GM19452 (cell line): ENCODE results near the gene FBXO34.
"Not testable (repeated sequence)": the region's sequence is repeated elsewhere in the genome, so short reads cannot be mapped to it uniquely, and the experiment has no call there.

Experiments
- ATAC-seq: cut with Tn5 transposase; IDR thresholded peaks from one replicate; pipeline ENCODE4 v1.9.1; 2021; ENCODE audit not compliant: unreplicated experiment

Gene FBXO34

DNA sequence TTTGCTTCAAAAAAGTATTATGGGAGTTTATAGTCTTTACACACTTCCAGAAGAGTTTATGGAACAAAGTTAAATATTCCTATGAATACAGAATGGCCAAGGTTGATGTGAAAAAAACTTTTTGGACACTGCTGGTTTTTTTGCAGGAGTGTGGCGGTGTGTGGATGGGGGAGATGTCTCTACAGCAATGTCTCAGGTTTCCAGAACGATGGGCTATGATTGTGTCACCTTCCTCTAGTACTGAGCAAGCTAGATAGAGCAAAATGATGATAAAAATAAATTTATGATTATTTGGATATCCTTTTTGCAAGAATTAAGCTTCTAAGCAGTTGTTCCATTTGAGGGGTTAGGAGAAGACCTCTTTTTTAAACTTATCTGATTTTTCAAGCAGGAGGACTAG is 37.9 kb downstream of the FBXO34 start:
- ATAC-seq: no peak

DNA sequence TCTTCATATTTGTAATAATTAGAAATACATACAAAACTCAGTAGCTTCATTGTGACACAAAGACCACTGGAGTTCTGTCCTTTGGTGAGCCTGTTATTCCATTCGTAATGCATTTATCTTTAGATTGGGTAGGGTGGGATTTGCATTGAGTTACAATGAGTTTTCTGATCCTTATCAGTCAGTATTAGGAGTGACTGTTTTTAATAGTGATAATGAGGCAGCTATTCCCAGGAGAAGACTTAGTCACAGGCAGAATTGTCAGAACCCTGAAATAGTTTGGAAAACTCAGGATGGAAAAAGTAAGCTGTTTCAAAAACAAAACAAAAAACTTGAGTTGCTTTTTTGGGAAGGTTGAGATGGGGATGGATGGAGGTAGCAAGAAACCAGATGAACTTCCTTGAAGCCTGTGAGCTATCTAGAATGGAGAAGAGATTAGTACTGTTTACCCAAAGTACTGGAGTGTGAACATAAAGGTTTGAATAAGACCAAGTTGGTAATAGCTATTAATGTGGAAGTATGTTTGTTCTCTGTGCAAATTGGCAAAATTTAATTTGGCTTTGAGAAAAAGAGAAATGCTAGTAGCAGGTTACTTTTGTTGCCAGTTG is 38.6 kb downstream of the FBXO34 start:
- ATAC-seq: no peak

DNA sequence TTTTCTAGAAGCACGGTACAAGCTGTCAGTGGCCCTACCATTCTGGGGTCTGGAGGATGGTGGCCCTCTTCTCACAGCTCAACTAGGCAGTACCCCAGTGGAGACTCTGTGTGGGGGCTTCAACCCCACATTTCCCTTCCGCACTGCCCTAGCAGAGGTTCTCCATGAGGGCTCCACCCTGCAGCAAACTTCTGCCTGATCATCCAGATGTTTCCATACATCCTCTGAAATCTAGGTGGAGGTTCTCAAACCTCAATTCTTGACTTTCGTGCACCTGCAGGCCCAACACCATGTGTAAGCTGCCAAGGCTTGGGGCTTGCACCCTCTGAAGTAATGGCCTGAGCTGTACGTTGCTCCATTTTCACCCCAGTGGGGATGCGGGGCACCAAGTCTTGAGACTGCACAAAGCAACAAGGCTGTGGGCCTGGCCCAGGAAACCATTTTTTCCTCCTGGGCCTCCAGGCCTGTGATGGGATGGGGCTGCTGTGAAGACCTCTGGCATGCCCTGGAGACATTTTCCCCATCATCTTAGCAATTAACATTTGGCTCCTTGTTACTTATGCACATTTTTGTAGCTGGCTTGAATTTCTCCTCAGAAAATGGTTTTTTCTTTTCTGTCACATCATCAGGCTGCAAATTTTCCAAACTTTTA is 41.3 kb downstream of the FBXO34 start:
- ATAC-seq: not testable (repeated sequence)

- no peak for ATAC-seq
Observed at GRCh38 chr14:55313480-55313879, 42.3 kb downstream of the FBXO34 start.

DNA sequence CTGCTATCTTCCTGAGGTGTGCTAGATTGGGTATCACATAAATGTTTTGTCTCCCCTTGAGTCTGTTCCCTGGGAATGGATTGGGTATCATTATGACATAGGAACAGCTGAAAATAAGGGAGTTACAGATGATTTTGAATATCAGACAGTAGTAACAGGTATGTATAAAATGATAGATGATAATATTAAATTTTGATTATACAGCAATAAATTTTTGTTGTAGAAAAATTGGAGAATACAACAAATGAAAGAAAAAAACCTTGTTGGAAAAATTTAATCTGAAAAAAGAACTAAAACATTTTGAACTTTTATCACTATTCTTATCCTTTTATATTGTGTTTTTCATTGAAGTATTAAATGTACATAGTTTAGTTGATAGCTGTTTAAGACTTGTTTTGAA is 43.2 kb downstream of the FBXO34 start:
- no peak for ATAC-seq

DNA sequence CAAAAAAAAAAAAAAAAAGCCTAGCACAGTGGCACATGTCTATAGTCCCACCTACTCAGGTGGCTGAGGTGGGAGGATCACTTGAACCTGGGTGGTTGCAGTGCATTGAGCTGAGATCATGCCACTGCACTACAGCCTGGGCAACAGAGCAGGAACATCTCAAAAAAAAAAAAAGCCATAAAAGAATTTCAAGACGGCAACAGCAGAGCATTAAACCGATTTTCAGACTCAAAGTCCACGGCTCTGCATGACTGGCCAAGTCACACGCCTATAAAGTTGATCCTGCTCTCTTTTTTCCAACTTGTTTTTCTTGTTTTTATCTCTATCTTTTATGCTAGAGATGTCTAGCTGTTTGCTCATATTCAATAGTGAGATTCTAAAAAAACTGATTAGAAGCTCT is 45.3 kb downstream of the FBXO34 start:
- no peak for ATAC-seq

- ATAC-seq: no peak
Observed at GRCh38 chr14:55317542-55318306, 46.5 kb downstream of the FBXO34 start.

DNA sequence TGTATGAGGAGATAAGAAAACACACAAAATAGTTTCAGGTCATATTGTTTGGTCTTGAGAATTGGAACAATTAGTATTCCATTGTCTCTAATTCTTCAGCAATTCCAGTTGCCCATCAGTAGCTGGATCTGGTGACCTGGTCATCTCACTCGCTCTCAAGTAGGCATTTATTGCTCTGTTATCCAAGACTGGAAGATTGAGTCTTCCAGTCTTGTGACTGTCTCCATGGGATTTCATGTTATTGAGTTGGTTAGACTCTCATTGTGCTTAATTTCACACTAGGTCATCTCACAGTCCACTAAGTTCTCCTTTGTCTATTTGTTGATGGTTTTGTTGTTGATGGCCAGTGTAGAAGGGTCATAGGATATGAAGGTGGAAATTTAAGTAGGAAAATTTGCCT is 47.5 kb downstream of the FBXO34 start:
- ATAC-seq: no peak

DNA sequence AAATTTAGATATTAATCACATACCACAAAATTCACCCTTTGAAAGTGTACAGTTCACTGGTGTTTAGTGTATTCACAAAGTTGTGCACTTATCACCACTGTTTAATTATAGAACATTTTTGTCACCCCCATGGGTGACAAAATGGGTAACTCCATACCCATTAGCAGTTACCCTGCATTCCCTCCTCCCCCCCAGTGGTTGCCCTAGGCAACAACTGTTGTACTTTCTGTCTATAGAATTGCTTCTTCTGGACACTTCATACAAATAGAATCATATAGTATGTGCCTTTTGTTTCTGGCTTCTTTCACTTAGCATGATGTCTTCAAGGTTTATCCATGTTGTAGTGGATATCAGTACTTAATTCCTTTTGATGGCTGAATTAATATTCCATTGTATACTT is 52.7 kb downstream of the FBXO34 start:
- ATAC-seq: no peak

GRCh38 chr14:55324812-55325211 is 53.6 kb downstream of the FBXO34 start:
- ATAC-seq: no peak

DNA sequence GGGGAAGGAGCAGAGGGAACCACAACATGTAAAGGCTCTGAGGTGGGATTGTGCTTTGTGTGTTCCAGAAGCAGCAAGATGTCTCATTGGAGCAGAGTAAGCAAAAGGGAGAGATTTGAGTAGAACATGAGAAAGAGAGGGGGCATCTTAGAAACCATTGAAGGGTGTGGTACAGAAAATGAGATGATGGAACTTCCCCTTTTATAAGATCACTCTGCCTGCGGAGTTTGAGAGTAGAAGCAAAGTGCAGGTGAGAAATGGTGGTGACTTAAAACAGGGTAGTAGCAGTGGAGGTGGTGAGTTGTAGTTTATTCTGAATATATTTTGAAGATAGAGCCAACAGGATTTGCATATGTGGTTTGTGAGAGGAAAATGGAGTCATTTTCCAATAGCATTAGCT is 56.0 kb downstream of the FBXO34 start:
- ATAC-seq: peak; percentile 70

- ATAC-seq: no peak
Observed at GRCh38 chr14:55328317-55328716, 57.1 kb downstream of the FBXO34 start.

DNA sequence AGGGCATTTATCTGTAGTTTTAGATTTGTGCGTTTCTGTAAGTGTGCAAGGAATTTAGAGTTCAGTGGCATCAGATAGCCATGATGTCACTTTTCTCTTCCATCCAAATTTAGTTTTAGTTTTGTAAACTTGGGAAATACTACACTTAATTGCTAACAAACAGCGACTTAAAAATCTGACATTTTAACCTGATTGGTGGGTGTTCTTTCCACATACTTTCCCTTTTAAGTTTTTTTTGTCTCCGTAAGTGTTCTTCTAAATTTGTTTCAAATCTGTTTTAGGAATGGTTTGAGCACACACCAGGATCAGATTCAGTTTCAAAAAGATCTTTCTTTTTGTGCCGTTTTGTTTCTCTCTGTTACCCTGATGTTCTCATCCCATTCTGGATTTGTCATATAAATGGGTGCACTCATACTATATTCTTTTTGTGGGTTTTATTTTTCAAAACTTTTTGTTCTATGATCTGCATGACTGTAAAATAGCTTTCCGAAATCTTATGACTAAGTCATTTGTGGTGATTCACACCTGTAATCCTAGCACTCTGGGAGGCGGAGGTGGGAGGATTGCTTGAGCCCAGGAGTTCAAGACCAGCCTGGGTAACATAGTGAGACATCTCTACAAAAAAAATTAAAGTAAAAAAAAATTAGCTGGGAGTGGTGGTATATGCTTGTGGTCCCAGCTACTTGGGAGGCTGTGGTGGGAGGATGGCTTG is 58.9 kb downstream of the FBXO34 start:
- no peak for ATAC-seq

DNA sequence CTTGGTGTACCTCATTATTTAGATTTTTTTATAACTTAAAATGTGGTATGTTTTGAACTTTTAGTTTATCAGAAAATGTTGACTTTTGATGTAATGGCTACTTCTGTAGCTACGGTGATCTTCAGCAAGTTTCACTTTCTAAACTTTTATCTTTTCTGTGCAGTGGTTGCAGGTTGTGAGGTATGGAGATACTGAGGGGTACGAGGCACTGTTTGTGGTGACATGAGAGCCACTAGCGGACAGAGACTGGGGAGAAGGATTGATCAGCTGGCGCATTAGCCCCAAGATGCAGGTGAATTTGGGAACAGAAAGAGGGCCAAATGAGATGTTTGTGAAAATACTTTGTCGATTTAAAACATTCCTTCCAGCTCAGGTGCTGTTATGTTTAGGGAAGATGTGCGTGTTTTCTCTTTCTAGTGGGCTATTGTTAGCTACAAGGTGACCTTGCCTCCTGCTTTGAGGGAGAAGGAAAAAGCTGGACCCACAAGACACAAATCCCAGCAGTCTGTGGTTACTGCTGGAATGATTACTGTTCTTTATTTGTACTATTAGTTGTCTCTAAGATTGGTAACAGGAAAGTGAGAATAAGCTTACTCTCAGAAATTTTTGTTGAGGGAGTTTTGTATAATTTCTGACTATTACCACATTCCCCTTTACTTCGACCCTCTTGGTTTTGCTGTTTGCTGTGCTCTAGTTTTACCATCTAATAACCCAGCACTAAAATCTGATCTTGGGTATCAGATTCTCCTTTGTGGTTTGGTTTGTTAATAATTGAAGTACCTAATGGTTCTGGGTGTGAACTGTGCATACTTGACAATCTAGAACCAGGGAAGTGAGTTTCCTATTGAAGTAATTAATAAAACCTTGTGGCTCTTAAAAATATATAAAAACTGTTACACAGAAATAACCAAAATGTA is 61.7 kb downstream of the FBXO34 start:
- peak; percentile 47 for ATAC-seq

GRCh38 chr14:55333711-55334485 is 62.7 kb downstream of the FBXO34 start:
- ATAC-seq: peak; percentile 39

DNA sequence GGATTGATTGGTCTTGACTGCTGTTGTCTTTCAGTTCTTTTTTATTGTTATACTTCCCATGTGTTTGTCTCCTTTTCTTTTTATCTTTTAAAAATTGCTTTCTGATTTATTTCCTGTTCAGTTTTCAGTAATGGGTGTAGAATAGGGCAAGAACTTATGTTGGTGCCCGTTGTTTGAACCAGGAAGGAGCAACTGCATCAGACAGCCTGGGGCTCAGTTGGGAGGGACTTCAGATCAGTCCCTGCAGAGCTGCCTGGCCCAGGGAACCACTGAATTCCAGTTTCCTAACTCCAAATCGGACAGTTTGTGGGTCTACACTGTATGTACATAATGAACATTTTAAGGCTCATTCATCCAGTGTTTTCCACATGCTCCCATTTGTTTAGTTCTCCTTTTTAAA is 64.9 kb downstream of the FBXO34 start:
- ATAC-seq: no peak

GRCh38 chr14:55336691-55337090 is 65.5 kb downstream of the FBXO34 start:
- no peak for ATAC-seq

GRCh38 chr14:55339770-55340169 is 68.5 kb downstream of the FBXO34 start:
- peak; percentile 43 for ATAC-seq

DNA sequence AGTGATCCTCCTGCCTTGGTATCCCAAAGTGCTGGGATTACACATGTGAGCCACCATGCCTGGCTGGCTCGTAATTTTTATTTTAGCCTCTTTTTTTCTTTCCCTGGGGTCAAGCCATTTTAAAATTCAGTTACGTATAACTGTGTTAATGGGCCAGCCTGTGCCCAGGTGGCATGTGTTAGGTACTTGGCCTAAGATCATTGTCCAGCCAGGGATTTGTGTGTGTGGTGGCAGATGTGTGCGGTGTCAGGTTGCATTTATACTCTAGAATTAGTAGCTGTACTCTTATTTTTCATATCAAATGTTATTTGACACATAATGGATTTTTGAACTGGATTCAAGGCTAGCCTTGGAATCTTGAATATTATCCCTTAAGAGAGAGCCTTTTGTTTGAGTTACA is 69.3 kb downstream of the FBXO34 start:
- ATAC-seq: no peak

- ATAC-seq: no peak
Observed at GRCh38 chr14:55341781-55342180, 70.6 kb downstream of the FBXO34 start.
